ENCODE results near the gene TP53INP2.
A peak's percentile ranks its signal among the peaks of the same experiment; 100 is the strongest.
"Not testable (repeated sequence)": the region's sequence is repeated elsewhere in the genome, so short reads cannot be mapped to it uniquely, and the experiment has no call there.

The TP53INP2 gene, protein sequence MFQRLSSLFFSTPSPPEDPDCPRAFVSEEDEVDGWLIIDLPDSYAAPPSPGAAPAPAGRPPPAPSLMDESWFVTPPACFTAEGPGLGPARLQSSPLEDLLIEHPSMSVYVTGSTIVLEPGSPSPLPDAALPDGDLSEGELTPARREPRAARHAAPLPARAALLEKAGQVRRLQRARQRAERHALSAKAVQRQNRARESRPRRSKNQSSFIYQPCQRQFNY

GRCh38 chr20:34704177-34705007 lies at the start of gene TP53INP2:
TSS of gene TP53INP2 (plus strand) at chr20:34704344. CDS start at chr20:34708740, 4,396 bp downstream.
- peak; percentile 90 for DNase-seq

DNA sequence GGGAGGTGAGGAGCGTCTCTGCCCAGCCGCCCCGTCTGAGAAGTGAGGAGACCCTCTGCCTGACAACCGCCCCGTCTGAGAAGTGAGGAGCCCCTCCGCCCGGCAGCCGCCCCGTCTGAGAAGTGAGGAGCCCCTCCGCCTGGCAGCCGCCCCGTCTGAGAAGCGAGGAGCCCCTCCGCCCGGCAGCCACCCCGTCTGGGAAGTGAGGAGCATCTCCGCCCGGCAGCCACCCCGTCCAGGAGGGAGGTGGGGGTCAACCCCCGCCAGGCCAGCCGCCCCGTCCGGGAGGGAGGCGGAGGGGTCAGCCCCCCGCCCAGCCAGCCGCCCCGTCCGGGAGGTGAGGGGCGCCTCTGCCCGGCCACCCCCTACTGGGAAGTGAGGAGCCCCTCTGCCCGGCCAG lies 45.5 kb upstream of the TP53INP2 start:
- not testable (repeated sequence) for DNase-seq

DNA sequence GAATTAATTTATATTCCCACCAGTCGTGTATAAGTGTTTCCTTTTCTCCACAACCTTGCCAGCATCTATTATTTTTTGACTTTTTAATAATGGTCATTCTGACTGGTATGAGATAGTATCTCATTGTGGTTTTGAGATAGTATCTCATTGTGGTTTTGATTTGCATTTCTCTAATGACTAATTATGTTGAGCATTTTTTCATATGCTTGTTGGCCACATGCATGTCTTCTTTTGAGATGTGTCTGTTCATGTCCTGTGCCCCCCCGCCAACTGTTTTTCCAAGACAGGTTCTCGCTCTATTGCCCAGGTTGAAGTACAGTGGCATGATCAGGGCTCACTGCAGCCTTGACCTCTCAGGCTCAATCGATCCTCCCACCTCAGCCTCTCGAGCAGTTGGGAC lies 42.3 kb upstream of the TP53INP2 start:
- DNase-seq, result not testable (repeated sequence)

DNA sequence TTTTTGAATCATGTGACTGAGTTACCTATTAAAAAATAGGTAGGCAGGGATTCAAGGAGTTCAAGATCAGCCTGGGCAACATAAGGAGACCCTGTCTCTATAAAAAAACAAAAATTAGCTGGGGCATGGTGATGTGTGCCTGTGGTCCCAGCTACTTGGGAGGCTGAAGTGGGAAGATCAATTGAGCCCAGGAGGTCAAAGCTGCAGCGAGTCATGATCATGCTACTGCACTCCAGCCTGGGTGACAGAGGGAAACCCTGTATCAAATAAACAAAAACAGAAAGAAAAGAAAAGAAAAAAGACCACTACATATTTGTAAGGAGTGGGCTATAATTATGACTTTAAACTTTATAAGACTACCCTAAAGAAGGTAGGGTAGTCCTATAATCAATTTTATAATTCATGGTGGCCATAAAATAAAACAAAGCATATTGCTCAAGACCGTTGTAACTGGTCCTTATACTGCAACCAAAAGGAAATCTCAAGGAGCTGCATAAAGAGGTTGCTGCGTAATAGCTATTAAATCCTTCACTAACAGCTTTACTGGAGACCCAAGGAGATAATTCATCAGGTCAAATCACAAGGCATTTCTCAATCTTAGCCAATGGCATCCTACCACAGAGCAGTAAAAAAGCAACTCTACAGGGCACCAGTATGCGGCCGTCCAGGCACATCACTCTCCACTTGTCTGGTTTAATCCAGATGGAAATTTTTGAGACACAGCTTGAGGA lies 40.8 kb upstream of the TP53INP2 start:
- no peak for DNase-seq

GRCh38 chr20:34664751-34665150 lies 39.4 kb upstream of the TP53INP2 start:
- not testable (repeated sequence) for DNase-seq

DNA sequence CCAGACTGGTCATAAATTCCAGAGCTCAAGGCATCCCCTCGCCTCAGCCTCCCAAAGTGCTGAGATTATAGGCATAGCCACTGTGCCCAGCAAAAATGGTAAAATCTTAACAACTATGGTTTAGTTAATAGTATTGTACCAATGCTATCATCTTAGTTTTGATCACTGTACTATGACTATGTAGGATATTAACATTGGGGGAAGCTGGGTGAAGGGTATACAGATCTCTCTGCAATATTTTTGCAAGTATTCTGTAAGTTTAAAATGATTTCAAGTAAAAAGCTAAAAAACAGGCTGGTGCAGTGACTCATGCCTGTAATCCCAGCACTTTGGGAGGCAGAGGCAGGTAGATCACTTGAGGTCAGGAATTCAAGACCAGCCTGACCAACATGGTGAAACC lies 35.0 kb upstream of the TP53INP2 start:
- no peak for DNase-seq

DNA sequence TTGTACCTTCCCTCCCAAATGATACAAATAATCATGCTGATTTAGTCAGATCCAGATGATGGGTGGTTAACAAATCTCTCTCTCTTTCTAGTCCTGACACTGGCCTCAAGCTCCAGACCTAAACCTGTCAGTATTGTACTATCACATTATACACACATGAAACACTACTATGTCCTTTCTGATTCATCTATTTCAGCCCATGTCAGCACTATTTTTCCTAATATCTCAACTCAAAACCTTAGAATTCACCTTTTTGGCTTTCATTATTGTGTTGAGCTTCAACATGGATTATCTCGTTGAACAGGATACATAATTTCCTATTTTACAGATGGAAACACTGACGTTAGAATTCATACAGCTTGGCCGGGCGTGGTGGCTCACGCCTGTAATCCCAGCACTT lies 30.7 kb upstream of the TP53INP2 start:
- no peak for DNase-seq

GRCh38 chr20:34675561-34675960 lies 28.6 kb upstream of the TP53INP2 start:
- DNase-seq, result no peak

DNA sequence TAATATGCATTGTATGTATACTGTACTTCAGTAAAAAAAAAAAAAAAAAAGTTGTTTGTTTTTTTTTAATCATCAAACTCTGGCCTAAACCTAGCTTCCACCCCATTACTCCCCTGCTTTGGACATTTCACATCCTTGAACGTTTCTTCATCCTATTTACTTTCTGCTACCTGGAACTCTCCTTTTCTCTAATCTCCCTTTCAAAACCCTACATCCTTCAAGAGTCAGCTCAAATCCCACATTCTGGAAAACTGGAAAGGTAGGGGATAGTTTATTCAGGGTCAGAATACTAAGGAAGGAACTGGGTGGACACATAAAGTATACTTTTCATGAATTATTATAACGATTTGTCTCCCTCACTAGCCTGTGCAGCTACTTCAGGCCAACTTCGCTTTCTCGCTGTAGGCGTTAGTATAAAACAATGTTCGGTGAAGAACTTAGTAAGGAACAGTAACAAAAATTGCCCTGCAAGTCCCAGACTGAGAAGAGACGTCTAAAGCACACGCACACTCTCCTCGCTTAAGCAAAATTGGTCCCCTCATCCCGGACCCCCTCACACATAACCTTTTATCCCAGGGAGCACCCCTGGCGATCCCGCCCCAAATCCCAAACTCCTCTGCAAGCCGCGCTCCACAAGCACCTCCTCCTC lies 28.0 kb upstream of the TP53INP2 start:
- no peak for DNase-seq

GRCh38 chr20:34676642-34677373 lies 27.3 kb upstream of the TP53INP2 start, which contains the start of gene PIGU:
TSS of gene PIGU (minus strand) at chr20:34677092. CDS start at chr20:34677085, 7 bp downstream.
- DNase-seq, result peak; percentile 95

- no peak for DNase-seq
Measured at GRCh38 chr20:34680586-34681175, 23.5 kb upstream of the TP53INP2 start.

- DNase-seq, result no peak
Measured at GRCh38 chr20:34683667-34684066, 20.5 kb upstream of the TP53INP2 start.

DNA sequence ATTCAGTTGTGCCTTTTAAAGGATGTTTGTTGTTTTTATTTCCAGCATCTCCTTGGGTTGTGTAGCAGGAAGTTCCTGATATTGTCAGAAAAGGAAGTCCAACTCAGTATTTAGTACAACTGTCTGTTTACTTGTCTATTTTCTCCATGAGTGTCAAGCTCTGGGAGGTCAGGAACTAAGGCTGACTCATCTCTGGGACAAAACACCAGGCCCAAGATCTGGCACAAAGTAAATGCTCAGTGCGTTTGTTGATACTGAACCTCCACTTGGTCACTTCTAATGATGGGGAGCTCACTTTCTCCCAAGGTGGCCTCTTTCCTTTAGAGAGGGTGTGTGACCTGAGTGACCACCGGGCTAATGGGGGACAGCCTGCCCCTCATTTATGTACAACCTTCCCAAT lies 14.7 kb upstream of the TP53INP2 start:
- DNase-seq, result no peak

DNA sequence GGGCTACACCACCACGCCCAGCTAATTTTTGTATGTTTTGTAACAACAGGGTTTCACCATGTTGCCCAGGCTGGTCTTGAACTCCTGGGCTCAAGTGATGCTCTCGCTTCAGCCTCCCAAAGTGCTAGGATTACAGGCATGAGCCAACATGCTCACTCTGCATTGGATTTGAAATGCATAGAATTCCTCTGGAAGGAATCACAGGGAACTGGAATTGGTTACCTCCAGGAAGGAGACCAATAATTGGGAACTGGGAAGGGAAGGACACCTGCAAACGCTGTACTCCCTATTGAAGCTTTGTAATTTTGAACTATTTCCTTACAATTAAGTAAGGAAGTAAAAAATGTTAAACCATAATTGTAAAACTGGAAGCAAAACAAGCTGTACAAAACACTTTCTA lies 12.3 kb upstream of the TP53INP2 start:
- DNase-seq, result no peak

GRCh38 chr20:34693414-34693813 lies 10.7 kb upstream of the TP53INP2 start:
- DNase-seq, result no peak

GRCh38 chr20:34701405-34702085 lies 2.6 kb upstream of the TP53INP2 start:
- DNase-seq, result no peak

DNA sequence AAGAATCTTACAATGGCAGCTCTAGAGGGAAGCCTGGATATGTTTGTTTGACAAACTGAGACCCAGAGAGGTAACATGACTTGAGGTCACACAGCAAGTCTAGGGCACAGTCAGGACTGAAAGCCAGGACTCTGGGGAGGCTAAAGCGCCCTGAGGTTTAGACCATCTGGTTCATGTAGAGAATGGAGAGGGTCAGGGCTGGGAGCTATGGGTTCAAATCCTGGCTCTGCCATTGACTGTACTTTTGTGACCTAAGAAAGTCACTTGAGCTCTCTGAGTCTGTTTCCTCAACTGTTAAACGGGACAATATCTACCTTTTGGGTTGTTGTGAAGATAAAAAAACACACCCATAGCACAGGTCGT lies 1.1 kb upstream of the TP53INP2 start:
- no peak for DNase-seq

DNA sequence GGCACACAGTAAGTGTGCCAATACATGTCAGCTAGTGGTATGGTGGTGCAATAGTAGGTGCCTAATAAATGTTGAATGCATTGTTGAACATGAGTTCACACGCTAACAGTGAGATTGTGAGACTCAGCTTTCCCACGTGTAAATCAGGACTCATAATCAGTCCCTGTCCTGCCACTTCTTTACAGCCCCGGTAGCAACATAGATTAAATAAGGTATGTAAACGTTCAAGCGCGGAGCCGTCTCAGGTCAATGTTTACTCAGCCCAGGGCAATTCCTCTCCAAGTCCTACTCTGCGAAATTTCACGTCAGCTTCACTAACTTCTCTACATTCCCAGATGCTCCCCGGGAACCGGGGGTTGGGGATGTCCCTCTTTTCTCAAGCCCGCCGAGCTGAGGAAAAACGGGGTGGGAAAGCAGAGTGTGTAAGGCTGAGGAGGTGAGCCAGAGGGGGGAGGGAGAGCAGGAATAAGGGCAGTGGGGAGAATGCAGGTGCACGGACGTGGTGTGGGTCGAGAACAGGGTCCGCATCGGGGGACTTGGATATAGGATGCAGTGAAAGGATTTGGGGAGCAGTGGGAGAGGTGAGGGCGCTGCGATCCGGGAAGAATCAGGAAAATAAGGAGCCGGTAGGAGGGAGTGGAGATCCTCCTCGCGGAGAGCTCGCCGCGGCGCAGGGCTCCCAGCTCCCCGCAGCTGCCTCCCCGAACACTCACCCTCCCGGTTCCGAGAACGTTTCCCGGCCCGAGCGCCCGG lies 544 bp upstream of the TP53INP2 start:
- DNase-seq, result peak; percentile 23

- DNase-seq, result no peak
Measured at GRCh38 chr20:34705008-34705396, 858 bp downstream of the TP53INP2 start.

All from CD4-positive, alpha-beta T cell treated with Interleukin-17A for 4 hours (primary cell).